OCI-LY7 (cell line): Measurements from ENCODE around the gene CA9. TPM values are rescaled to one million over a fixed set of nuclear protein-coding genes. Genes with fewer than 3 reads are reported as not detected.

Experiments
- BruUV-seq: library from RNA; stranded (reverse); fragments of 400-500 nt; replicated peaks from 2 replicates; lab custom pipeline; 2021; lab: Mats Ljungman, UMichigan
- CTCF ChIA-PET: fragments of 300-600 bp; sonication (Branson Sonifier 250); formaldehyde crosslinking; loops from one replicate; lab custom pipeline; 2022; ENCODE audit warnings: antibody characterized with exemption; ENCODE audit not compliant: unreplicated experiment; lab: Charles Lee
- POLR2A ChIA-PET: fragments of 300-600 bp; sonication (Branson Sonifier 250); formaldehyde crosslinking; loops from one replicate; lab custom pipeline; 2022; ENCODE audit warnings: antibody characterized with exemption; lab: Charles Lee
- DNase-seq: peaks from one replicate; pipeline ENCODE4 v3.0.0-alpha.2; 2015; ENCODE audit warnings: low spot score
- H2AFZ ChIP-seq: fragments of 200-600 bp; sonication (generic), shearing (Covaris generic); 2 replicates; pipeline ENCODE4 v1.6.1; 2014; ENCODE audit warnings: mild to moderate bottlenecking, antibody characterized with exemption, low read length, moderate library complexity
- H3K27ac ChIP-seq: fragments of 200-600 bp; sonication (generic); 2 replicates; pipeline ENCODE4 v1.5.1; 2014; ENCODE audit warnings: mixed run types, low read depth, mild to moderate bottlenecking, moderate library complexity, low read length, inconsistent platforms; ENCODE audit not compliant: poor library complexity, severe bottlenecking
- H3K36me3 ChIP-seq: fragments of 200-600 bp; sonication (generic); 2 replicates; pipeline ENCODE4 v1.6.1; 2014; ENCODE audit warnings: mild to moderate bottlenecking, antibody characterized with exemption, low read length, moderate library complexity, mixed read lengths; ENCODE audit not compliant: insufficient read depth
- H3K4me1 ChIP-seq: fragments of 200-600 bp; sonication (generic); 2 replicates; pipeline ENCODE4 v1.5.1; 2014; ENCODE audit warnings: mild to moderate bottlenecking, low read length; ENCODE audit not compliant: insufficient read depth, poor library complexity, severe bottlenecking
- H3K4me2 ChIP-seq: fragments of 200-600 bp; sonication (generic); 2 replicates; pipeline ENCODE4 v1.6.1; 2014; ENCODE audit warnings: mild to moderate bottlenecking, low read length
- H3K4me3 ChIP-seq: fragments of 200-600 bp; sonication (generic); 2 replicates; pipeline ENCODE4 v1.5.1; 2014; ENCODE audit warnings: mild to moderate bottlenecking, low read depth, low read length; ENCODE audit not compliant: poor library complexity, severe bottlenecking
- H3K79me2 ChIP-seq: fragments of 200-600 bp; sonication (generic); 2 replicates; pipeline ENCODE4 v1.6.1; 2016; ENCODE audit warnings: low read depth, mild to moderate bottlenecking, low read length, moderate library complexity, mixed read lengths; ENCODE audit not compliant: insufficient read depth
- H3K9me2 ChIP-seq: fragments of 200-600 bp; sonication (generic); 2 replicates; pipeline ENCODE4 v1.6.1; 2016; ENCODE audit warnings: mild to moderate bottlenecking, low read length, mixed read lengths; ENCODE audit not compliant: insufficient read depth
- H3K9me3 ChIP-seq: fragments of 200-600 bp; sonication (generic); 2 replicates; pipeline ENCODE4 v1.6.1; 2014; ENCODE audit warnings: mild to moderate bottlenecking, mixed run types, low read length, mixed read lengths
- H4K20me1 ChIP-seq: fragments of 200-600 bp; sonication (generic); 2 replicates; pipeline ENCODE4 v1.6.1; 2014; ENCODE audit warnings: mild to moderate bottlenecking, antibody characterized with exemption, low read length, moderate library complexity, mixed read lengths; ENCODE audit not compliant: insufficient read depth
- EZH2phosphoT487 ChIP-seq: fragments of 200-600 bp; sonication (generic); IDR thresholded peaks from 2 replicates; pipeline ENCODE4 v1.6.1; 2018; ENCODE audit warnings: low read depth, borderline replicate concordance, mild to moderate bottlenecking, mixed run types, antibody characterized with exemption, low read length, moderate library complexity, mixed read lengths
- intact Hi-C: fragments of 100-400 bp; cut with micrococcal nuclease; formaldehyde crosslinking; loops from one replicate; pipeline ENCODE4 v1.10.0; 2022; ENCODE audit not compliant: unreplicated experiment
- total RNA-seq, 2 experiments: library from RNA; depleted of rRNA in 1 of 2; stranded (reverse); fragments of >200 nt in 1 of 2; shearing (Covaris generic) in 1 of 2; gene quantifications; 2 replicates each; pipeline ENCODE4 v1.2.3, GENCODE V29; 2014 to 2022
- TF ChIP-seq, protein P1 (sequence below): fragments of 200-600 bp; sonication (generic); conservative IDR thresholded peaks from 2 replicates; pipeline ENCODE4 v1.5.1; 2014; ENCODE audit warnings: mild to moderate bottlenecking, antibody characterized with exemption, low read length, moderate library complexity, mixed read lengths

CA9 gene
- total RNA-seq, 2 experiments from 2014 or later: 0.16 TPM; not detected in 1

DNA sequence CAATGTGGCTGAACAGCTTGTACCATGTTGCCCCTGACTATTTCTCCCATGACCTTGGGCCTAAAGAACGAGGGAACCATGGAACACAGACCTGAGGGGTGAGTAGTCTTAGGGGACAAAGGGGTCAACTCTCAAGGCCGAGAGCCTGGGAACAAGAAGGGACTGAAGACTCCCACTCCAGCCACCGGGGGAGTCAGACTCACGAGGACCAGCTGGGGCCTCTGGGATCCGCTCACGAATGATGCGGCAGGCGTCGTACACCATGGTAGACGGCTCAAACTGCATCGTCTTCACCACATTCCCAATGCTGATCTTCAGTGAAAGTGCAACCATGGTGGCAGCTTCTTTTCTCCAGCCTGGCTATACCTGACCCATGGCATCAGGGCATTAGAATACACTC, 51.6 kb downstream of the CA9 start:
- Histone ChIP-seq H3K9me3 (no peaks in the 10 kb centered on the region), H3K79me2 (peaks cover 37% of the 10 kb centered on the region), H3K4me2 (no peak overlapping the region), H4K20me1 (peaks cover 15% of the 10 kb centered on the region; the same call in 1 of the 2 replicates), H3K9me2 (no peaks in the 10 kb centered on the region), H3K36me3 (peaks cover 67% of the 10 kb centered on the region), H3K4me1 (peaks cover 40% of the 10 kb centered on the region), H2AFZ (no peak overlapping the region), H3K4me3 (no peak overlapping the region), H3K27ac (no peak overlapping the region)
- BruUV-seq: no TSS peak
- TF ChIP-seq, protein P1, sequence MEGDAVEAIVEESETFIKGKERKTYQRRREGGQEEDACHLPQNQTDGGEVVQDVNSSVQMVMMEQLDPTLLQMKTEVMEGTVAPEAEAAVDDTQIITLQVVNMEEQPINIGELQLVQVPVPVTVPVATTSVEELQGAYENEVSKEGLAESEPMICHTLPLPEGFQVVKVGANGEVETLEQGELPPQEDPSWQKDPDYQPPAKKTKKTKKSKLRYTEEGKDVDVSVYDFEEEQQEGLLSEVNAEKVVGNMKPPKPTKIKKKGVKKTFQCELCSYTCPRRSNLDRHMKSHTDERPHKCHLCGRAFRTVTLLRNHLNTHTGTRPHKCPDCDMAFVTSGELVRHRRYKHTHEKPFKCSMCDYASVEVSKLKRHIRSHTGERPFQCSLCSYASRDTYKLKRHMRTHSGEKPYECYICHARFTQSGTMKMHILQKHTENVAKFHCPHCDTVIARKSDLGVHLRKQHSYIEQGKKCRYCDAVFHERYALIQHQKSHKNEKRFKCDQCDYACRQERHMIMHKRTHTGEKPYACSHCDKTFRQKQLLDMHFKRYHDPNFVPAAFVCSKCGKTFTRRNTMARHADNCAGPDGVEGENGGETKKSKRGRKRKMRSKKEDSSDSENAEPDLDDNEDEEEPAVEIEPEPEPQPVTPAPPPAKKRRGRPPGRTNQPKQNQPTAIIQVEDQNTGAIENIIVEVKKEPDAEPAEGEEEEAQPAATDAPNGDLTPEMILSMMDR: no peak
- TF ChIP-seq EZH2phosphoT487: no peak
- no peak for DNase-seq
- CTCF ChIA-PET: no interaction called here
- POLR2A ChIA-PET: interaction anchor here (0.7 to 1.4 kb wide), 2 partner anchors 60 to 61 kb away, joined by 3 read pairs; partner anchors contain the start of gene ARHGEF39
- intact Hi-C loops: no loop called here

DNA sequence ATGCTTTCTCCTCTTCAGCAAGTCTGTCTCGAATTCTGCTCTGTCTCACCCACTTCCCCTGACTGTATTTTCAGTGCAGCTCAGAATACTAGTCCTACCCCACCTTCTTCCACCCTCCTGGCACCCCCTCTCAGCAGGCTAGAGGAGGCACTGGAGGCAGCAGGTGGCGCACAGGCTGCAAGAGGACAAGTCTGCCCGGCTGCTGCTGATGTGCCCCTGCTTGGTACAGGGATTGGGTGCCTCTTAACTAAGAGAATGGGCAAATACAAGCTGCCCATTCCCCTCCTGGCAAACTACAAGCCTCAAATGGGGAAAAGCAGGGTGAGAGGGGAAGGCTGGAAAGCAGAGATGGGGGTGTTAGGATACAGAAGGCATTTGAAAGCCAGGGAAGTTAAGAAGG, 53.2 kb downstream of the CA9 start:
- DNase-seq: peak; percentile 72
- Histone ChIP-seq H2AFZ (no peak overlapping the region), H3K4me1 (peaks cover 48% of the 10 kb centered on the region), H3K27ac (peak overlapping the region; percentile 46), H3K4me2 (peak overlapping the region; percentile 97), H3K9me2 (no peaks in the 10 kb centered on the region), H3K36me3 (peaks cover 51% of the 10 kb centered on the region), H3K79me2 (peaks cover 51% of the 10 kb centered on the region), H3K4me3 (peak overlapping the region; percentile 89), H4K20me1 (peaks cover 15% of the 10 kb centered on the region; the same call in 1 of the 2 replicates), H3K9me3 (no peaks in the 10 kb centered on the region)
- ChIA-PET CTCF (interaction anchor here (0.9 to 2.2 kb wide), 6 partner anchors 22 to 111 kb away, joined by 3 to 10 read pairs (median 4); partner anchors contain the start of genes GBA2 and RGP1), POLR2A (interaction anchor here (0.7 to 1.8 kb wide), 9 partner anchors 9 to 71 kb away, joined by 3 to 5 read pairs (median 3); partner anchors contain the start of genes GBA2 and RGP1)
- no TSS peak for BruUV-seq
- intact Hi-C loops: no loop called here
- no peak for TF ChIP-seq EZH2phosphoT487
- TF ChIP-seq, protein P1: peak; percentile 75

DNA sequence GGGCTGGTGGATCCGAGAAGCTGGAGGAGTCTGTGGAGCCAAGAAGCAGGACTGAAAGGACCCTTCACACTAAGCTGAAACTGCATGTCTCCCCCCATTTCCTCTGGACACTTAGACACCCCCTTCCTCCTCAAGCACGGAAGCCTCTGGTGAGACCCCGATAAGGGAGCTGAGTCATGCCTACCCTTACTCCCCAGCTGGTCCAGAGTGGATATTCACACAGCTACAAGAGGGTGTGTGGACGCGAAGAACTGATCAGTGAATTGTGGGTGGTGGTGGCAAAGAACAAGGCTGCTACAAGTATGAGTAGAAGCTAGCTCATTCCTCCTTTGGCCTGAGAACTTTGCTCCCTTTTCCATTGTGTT, 53.9 kb downstream of the CA9 start:
- H3K4me1 ChIP-seq: peaks cover 48% of the 10 kb centered on the region
- no peaks in the 10 kb centered on the region for H3K9me3 ChIP-seq
- BruUV-seq: no TSS peak
- H3K4me3 ChIP-seq: peak overlapping the region; percentile 89
- H3K9me2 ChIP-seq: no peaks in the 10 kb centered on the region
- ChIA-PET CTCF (interaction anchor here (0.8 to 2.2 kb wide), 12 partner anchors 22 to 111 kb away, joined by 3 to 13 read pairs (median 4); partner anchors contain the start of genes ARHGEF39, GBA2 and RGP1), POLR2A (interaction anchor here (0.7 to 2.4 kb wide), 16 partner anchors 10 to 134 kb away, joined by 3 to 18 read pairs (median 4); partner anchors contain the start of genes ARHGEF39, CA9, GBA2 and RGP1)
- no peak for DNase-seq
- H2AFZ ChIP-seq: no peak overlapping the region
- TF ChIP-seq, protein P1: no peak
- no peak for TF ChIP-seq EZH2phosphoT487
- peak overlapping the region; percentile 46 for H3K27ac ChIP-seq
- peaks cover 15% of the 10 kb centered on the region; the same call in 1 of the 2 replicates for H4K20me1 ChIP-seq
- peaks cover 44% of the 10 kb centered on the region for H3K36me3 ChIP-seq
- H3K79me2 ChIP-seq: peaks cover 51% of the 10 kb centered on the region
- H3K4me2 ChIP-seq: peak overlapping the region; percentile 97
- intact Hi-C loops: loop anchor here (2.0 kb wide), 1 partner anchor 69 kb away; the partner anchor contains the start of genes CCDC107 and RMRP
